Measurements from ENCODE around the gene EEF1B2.

- TF ChIP-seq MAX (IDR thresholded peaks at IDR 0.05; ENCODE audit: low read depth, low read length) (no peak), CTCF (IDR thresholded peaks at IDR 0.05; ENCODE audit: low read depth, low read length) (no peak), POLR2A (IDR thresholded peaks at IDR 0.05; ENCODE audit: extremely low read depth, insufficient read length) (no peak), MYC (IDR thresholded peaks at IDR 0.05; ENCODE audit: low read depth, low read length) (no peak)
Measured at GRCh38 chr2:206127656-206128055, 32.0 kb upstream of the EEF1B2 start.
